ENCODE results near the gene ARHGEF16. TPM values are rescaled to one million over a fixed set of nuclear protein-coding genes. Genes with fewer than 3 reads are reported as not detected.

The ARHGEF16 gene
- total RNA-seq, 4 donors from 2014 or later, result 0.20 to 1.2 (median 0.63) TPM

DNA sequence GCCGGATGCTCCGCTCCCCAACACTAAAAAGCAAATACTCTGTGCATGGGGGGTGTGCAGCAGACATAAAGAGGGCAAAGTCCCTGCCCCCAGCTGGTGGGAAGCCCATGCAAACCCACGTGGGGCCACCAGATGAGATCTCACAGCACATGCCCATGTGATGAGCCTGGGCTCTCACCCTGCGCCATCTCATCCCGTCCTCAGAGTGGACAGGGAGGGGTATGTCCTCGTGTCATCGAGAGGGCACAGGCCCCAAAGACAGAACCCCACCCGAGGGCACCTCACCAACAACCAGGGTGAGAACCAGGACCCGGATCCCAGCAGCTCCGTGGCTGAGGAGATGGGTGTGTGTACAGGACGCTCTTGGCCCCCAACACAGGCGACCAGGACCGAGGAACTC, 25.1 kb upstream of the ARHGEF16 start:
- ATAC-seq (no peak), DNase-seq (no peak)
- no peak for TF ChIP-seq POLR2A (IDR thresholded peaks at IDR 0.05)
- TF ChIP-seq, protein P1, sequence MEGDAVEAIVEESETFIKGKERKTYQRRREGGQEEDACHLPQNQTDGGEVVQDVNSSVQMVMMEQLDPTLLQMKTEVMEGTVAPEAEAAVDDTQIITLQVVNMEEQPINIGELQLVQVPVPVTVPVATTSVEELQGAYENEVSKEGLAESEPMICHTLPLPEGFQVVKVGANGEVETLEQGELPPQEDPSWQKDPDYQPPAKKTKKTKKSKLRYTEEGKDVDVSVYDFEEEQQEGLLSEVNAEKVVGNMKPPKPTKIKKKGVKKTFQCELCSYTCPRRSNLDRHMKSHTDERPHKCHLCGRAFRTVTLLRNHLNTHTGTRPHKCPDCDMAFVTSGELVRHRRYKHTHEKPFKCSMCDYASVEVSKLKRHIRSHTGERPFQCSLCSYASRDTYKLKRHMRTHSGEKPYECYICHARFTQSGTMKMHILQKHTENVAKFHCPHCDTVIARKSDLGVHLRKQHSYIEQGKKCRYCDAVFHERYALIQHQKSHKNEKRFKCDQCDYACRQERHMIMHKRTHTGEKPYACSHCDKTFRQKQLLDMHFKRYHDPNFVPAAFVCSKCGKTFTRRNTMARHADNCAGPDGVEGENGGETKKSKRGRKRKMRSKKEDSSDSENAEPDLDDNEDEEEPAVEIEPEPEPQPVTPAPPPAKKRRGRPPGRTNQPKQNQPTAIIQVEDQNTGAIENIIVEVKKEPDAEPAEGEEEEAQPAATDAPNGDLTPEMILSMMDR (IDR thresholded peaks at IDR 0.05 in 4 of 5, conservative IDR thresholded peaks at IDR 0.05 in 1 of 5), result no peak
- H3K36me3 ChIP-seq, result no peaks in the 10 kb centered on the region
- no peaks in the 10 kb centered on the region for H3K4me1 ChIP-seq
- peaks cover 0 to 11% (median 2%) of the 10 kb centered on the region in 3 donors for H3K27me3 ChIP-seq
- H3K4me3 ChIP-seq, result no peak overlapping the region
- no peaks in the 10 kb centered on the region for H3K9me3 ChIP-seq
- no peak overlapping the region for H3K27ac ChIP-seq
- in situ Hi-C loops (cut with MboI; ENCODE audit: low sequenced_read_pairs in 4 of 4), result loop anchor here in 2 of 4 donors (10.0 kb wide), 1 partner anchor 425 kb away; no protein-coding TSS in a partner anchor
- intact Hi-C loops (cut with DNase I; ENCODE audit: low total_unique reads), result loop anchor here (10.0 kb wide), 1 partner anchor 145 kb away; no protein-coding TSS in a partner anchor

DNA sequence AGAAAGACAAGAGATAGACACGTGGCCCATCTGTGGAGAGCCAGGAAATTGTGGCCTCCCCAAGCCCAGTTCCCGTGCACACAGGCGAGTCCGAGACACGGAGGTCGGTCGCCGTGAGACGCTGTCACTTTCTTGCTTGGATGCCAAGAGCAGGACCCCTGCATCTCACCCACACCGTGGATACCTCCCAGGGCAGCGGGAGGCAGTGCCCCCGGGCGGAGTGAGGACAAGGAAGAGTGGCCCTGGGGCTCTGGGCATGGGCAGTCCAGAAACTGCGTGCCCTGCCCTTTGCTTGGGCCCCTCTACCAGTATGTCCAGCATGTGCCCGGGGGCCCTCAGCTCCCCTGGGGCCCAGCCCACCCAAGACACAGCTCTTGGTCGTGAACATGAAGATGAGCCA, 24.7 kb upstream of the ARHGEF16 start:
- no peak for DNase-seq
- no peak for ATAC-seq

GRCh38 chr1:3430406-3430805, 24.1 kb upstream of the ARHGEF16 start:
- intact Hi-C loops (cut with DNase I; ENCODE audit: low total_unique reads), result no loop called here
- Histone ChIP-seq H3K4me1 (no peaks in the 10 kb centered on the region), H3K27ac (no peak overlapping the region), H3K27me3 (peaks cover 0 to 9% (median 2%) of the 10 kb centered on the region in 3 donors), H3K9me3 (no peaks in the 10 kb centered on the region), H3K4me3 (no peak overlapping the region), H3K36me3 (no peaks in the 10 kb centered on the region)
- TF ChIP-seq, protein P1 (IDR thresholded peaks at IDR 0.05 in 4 of 5, conservative IDR thresholded peaks at IDR 0.05 in 1 of 5), result no peak
- in situ Hi-C loops (cut with MboI; ENCODE audit: low sequenced_read_pairs in 4 of 4), result no loop called here
- DNase-seq, result no peak
- ATAC-seq, result no peak

More for the DNA sequence above, 24.7 kb upstream of the ARHGEF16 start:
- H3K27me3 ChIP-seq, result peaks cover 0 to 9% (median 2%) of the 10 kb centered on the region in 3 donors
- in situ Hi-C loops (cut with MboI; ENCODE audit: low sequenced_read_pairs in 4 of 4) (loop anchor here in 2 of 4 donors (10.0 kb wide), 1 partner anchor 425 kb away; no protein-coding TSS in a partner anchor), intact Hi-C loops (cut with DNase I; ENCODE audit: low total_unique reads) (loop anchor here (10.0 kb wide), 1 partner anchor 145 kb away; no protein-coding TSS in a partner anchor)
- no peak overlapping the region for H3K27ac ChIP-seq
- H3K4me3 ChIP-seq, result no peak overlapping the region
- no peaks in the 10 kb centered on the region for H3K4me1 ChIP-seq
- H3K36me3 ChIP-seq, result no peaks in the 10 kb centered on the region
- TF ChIP-seq, protein P1 (IDR thresholded peaks at IDR 0.05 in 4 of 5, conservative IDR thresholded peaks at IDR 0.05 in 1 of 5), result no peak
- TF ChIP-seq POLR2A (IDR thresholded peaks at IDR 0.05), result no peak
- no peaks in the 10 kb centered on the region for H3K9me3 ChIP-seq

GRCh38 chr1:3430820-3431219, 23.6 kb upstream of the ARHGEF16 start:
- Histone ChIP-seq H3K9me3 (no peaks in the 10 kb centered on the region), H3K36me3 (no peaks in the 10 kb centered on the region), H3K4me3 (no peak overlapping the region), H3K27ac (no peak overlapping the region), H3K27me3 (peaks cover 0 to 9% (median 2%) of the 10 kb centered on the region in 3 donors), H3K4me1 (no peaks in the 10 kb centered on the region)
- in situ Hi-C loops (cut with MboI; ENCODE audit: low sequenced_read_pairs in 4 of 4), result no loop called here
- intact Hi-C loops (cut with DNase I; ENCODE audit: low total_unique reads), result no loop called here
- DNase-seq (no peak), ATAC-seq (no peak)
- no peak for TF ChIP-seq POLR2A (IDR thresholded peaks at IDR 0.05)
- TF ChIP-seq, protein P1 (IDR thresholded peaks at IDR 0.05 in 4 of 5, conservative IDR thresholded peaks at IDR 0.05 in 1 of 5), result no peak

DNA sequence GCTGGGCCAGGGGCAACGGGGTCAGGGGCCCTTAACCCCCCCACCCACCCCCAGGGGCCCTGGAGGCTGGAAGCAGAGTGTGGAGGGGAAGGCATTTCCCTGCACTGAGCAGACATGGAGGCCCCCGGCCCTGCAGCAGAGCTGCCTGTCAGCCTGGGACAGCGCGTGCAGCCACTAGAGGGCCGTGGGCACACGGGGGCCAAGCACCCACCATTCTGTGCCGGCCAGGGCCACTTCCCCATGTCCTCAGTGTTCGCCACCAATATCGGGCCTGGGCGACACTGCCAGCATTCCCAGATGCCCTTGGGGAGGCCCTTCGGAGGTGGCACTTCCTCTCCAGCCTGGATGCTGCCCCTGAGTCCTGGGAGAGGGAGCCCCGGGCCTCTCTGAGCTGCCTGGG, 23.2 kb upstream of the ARHGEF16 start:
- intact Hi-C loops (cut with DNase I; ENCODE audit: low total_unique reads) (no loop called here), in situ Hi-C loops (cut with MboI; ENCODE audit: low sequenced_read_pairs in 4 of 4) (no loop called here)
- Histone ChIP-seq H3K4me3 (no peak overlapping the region), H3K27me3 (peaks cover 3 to 9% (median 4%) of the 10 kb centered on the region in 3 donors), H3K36me3 (no peaks in the 10 kb centered on the region), H3K9me3 (no peaks in the 10 kb centered on the region), H3K27ac (no peak overlapping the region), H3K4me1 (no peaks in the 10 kb centered on the region)
- no peak for DNase-seq
- ATAC-seq, result no peak
- TF ChIP-seq, protein P1 (IDR thresholded peaks at IDR 0.05 in 4 of 5, conservative IDR thresholded peaks at IDR 0.05 in 1 of 5), result no peak
- TF ChIP-seq POLR2A (IDR thresholded peaks at IDR 0.05), result no peak

Measured in gastrocnemius medialis (tissue), 4 donors.